Subcutaneous adipose tissue (tissue), 4 donors: ENCODE results near the gene APOL4. TPM values are rescaled to one million over a fixed set of nuclear protein-coding genes. Genes with fewer than 3 reads are reported as not detected.

ENCODE experiments used
- CTCF ChIP-seq: fragments of 450-650 bp; IDR thresholded peaks from one replicate; pipeline ENCODE4 v1.5.1; 2016; ENCODE audit warnings: low read depth, mild to moderate bottlenecking, control low read depth, antibody characterized with exemption, moderate library complexity
- total RNA-seq, 4 donors: library from RNA; depleted of rRNA; stranded (reverse); fragments of >200 nt; gene quantifications; one replicate each; pipeline ENCODE4 v1.1.0, GENCODE V29; 2016

APOL4 gene
- total RNA-seq, 4 donors from 2014 or later: 0.68 to 80.8 (median 35.8) TPM

- TF ChIP-seq CTCF: no peak
These were observed 47.1 kb downstream of the APOL4 start for GRCh38 chr22:36154423-36154945.

- no peak for TF ChIP-seq CTCF
These were observed 47.8 kb downstream of the APOL4 start for GRCh38 chr22:36153501-36154422.

DNA sequence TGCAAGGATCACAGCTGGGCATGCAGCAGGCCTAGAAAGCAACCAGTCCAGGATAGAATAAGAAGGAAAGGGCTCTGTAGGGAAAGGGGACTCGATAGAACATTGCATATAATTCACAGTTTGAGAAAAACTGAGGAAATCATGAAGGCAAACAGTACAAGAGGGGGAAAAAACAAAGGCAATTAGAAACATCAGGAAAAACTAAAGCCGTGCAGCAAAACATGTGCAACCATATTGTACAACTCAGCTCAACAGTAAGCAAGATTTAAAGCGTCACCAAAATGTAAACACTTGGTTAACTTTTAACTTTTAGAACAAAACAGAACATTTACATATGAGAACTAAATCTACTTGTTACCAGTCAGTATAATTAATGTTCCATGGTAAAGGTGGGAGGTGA is 49.5 kb downstream of the APOL4 start:
- no peak for TF ChIP-seq CTCF

GRCh38 chr22:36151006-36151595 is 50.5 kb downstream of the APOL4 start:
- TF ChIP-seq CTCF: no peak

- TF ChIP-seq CTCF: no peak
These were observed 52.2 kb downstream of the APOL4 start for GRCh38 chr22:36149441-36149840.

- TF ChIP-seq CTCF: no peak
These were observed 53.2 kb downstream of the APOL4 start for GRCh38 chr22:36148411-36148810.

GRCh38 chr22:36147196-36147791 is 54.3 kb downstream of the APOL4 start:
- no peak for TF ChIP-seq CTCF
